WTC11 (cell line): ENCODE results near the gene TMF1. TPM values are rescaled to one million over a fixed set of nuclear protein-coding genes. Genes with fewer than 3 reads are reported as not detected.

ENCODE experiments used
- CBFB ChIP-seq: sonication (generic); formaldehyde crosslinking; IDR thresholded peaks from 2 replicates; pipeline ENCODE4 v1.8.1; 2022; ENCODE audit warnings: mild to moderate bottlenecking, low read depth, missing genetic modification reagents
- CREM ChIP-seq: sonication (generic); formaldehyde crosslinking; IDR thresholded peaks from 2 replicates; pipeline ENCODE4 v1.8.1; 2022; ENCODE audit warnings: mild to moderate bottlenecking, missing genetic modification reagents, moderate library complexity
- GABPB1 ChIP-seq: sonication (generic); formaldehyde crosslinking; IDR thresholded peaks from 2 replicates; pipeline ENCODE4 v1.8.1; 2023; ENCODE audit warnings: mild to moderate bottlenecking, missing genetic modification reagents
- HMGXB4 ChIP-seq: sonication (generic); formaldehyde crosslinking; IDR thresholded peaks from 2 replicates; pipeline ENCODE4 v1.8.1; 2023; ENCODE audit warnings: mild to moderate bottlenecking, moderate library complexity, missing genetic modification reagents
- IRF1 ChIP-seq: sonication (generic); formaldehyde crosslinking; IDR thresholded peaks from 2 replicates; pipeline ENCODE4 v1.8.0; 2023; ENCODE audit warnings: missing genetic modification reagents
- IRF2 ChIP-seq: sonication (generic); formaldehyde crosslinking; IDR thresholded peaks from 2 replicates; pipeline ENCODE4 v1.8.0; 2022; ENCODE audit warnings: low read depth, missing genetic modification reagents, borderline replicate concordance
- NFE2L1 ChIP-seq: sonication (generic); formaldehyde crosslinking; IDR thresholded peaks from 2 replicates; pipeline ENCODE4 v1.8.1; 2023; ENCODE audit warnings: missing genetic modification reagents
- NR1H2 ChIP-seq: sonication (generic); formaldehyde crosslinking; IDR thresholded peaks from 2 replicates; pipeline ENCODE4 v1.9.0; 2021; ENCODE audit warnings: mild to moderate bottlenecking, moderate library complexity, missing genetic modification reagents
- PRDM15 ChIP-seq: sonication (generic); formaldehyde crosslinking; IDR thresholded peaks from 2 replicates; pipeline ENCODE4 v1.8.0; 2022; ENCODE audit warnings: missing genetic modification reagents
- RELA ChIP-seq: sonication (generic); formaldehyde crosslinking; IDR thresholded peaks from 2 replicates; pipeline ENCODE4 v1.8.1; 2022; ENCODE audit warnings: missing genetic modification reagents, mild to moderate bottlenecking, borderline replicate concordance
- SMAD3 ChIP-seq: sonication (generic); formaldehyde crosslinking; IDR thresholded peaks from 2 replicates; pipeline ENCODE4 v1.8.0; 2022; ENCODE audit warnings: missing genetic modification reagents, mild to moderate bottlenecking, borderline replicate concordance
- SP1 ChIP-seq: sonication (generic); formaldehyde crosslinking; conservative IDR thresholded peaks from 2 replicates; pipeline ENCODE4 v1.8.1; 2022; ENCODE audit warnings: missing genetic modification reagents
- TCF7 ChIP-seq: sonication (generic); formaldehyde crosslinking; IDR thresholded peaks from 2 replicates; pipeline ENCODE4 v1.8.0; 2022; ENCODE audit warnings: mild to moderate bottlenecking, low read depth, missing genetic modification reagents, moderate library complexity
- TEAD4 ChIP-seq: sonication (generic); formaldehyde crosslinking; IDR thresholded peaks from 2 replicates; pipeline ENCODE4 v1.8.0; 2022; ENCODE audit warnings: mild to moderate bottlenecking, missing genetic modification reagents
- ZNF219 ChIP-seq: sonication (generic); formaldehyde crosslinking; IDR thresholded peaks from 2 replicates; pipeline ENCODE4 v1.8.0; 2023; ENCODE audit warnings: missing genetic modification reagents, mild to moderate bottlenecking, borderline replicate concordance
- ZNF232 ChIP-seq: sonication (generic); formaldehyde crosslinking; IDR thresholded peaks from 2 replicates; pipeline ENCODE4 v1.8.0; 2022; ENCODE audit warnings: mild to moderate bottlenecking, missing genetic modification reagents
- ZNF317 ChIP-seq: sonication (generic); formaldehyde crosslinking; IDR thresholded peaks from 2 replicates; pipeline ENCODE4 v1.8.1; 2023; ENCODE audit warnings: low read depth, mild to moderate bottlenecking, moderate library complexity, missing genetic modification reagents, borderline replicate concordance
- ZNF425 ChIP-seq: fragments of 250-450 bp; sonication (Bioruptor Pico); conservative IDR thresholded peaks from 2 replicates; pipeline ENCODE4 v1.9.0; 2021; ENCODE audit warnings: mild to moderate bottlenecking
- total RNA-seq: library from RNA; stranded (reverse); gene quantifications from 3 replicates; pipeline ENCODE4 v1.2.3, GENCODE V29; 2021
- TF ChIP-seq, protein P1 (sequence below): fragments of 250-450 bp; sonication (Bioruptor Pico); IDR thresholded peaks from 2 replicates; pipeline ENCODE4 v1.9.0; 2021; ENCODE audit warnings: mild to moderate bottlenecking
- TF ChIP-seq, protein P2 (sequence below): sonication (generic); formaldehyde crosslinking; conservative IDR thresholded peaks from 2 replicates; pipeline ENCODE4 v1.8.1; 2023; ENCODE audit warnings: mild to moderate bottlenecking, low read depth, missing genetic modification reagents, moderate library complexity
- TF ChIP-seq, protein P3 (sequence below): sonication (generic); formaldehyde crosslinking; IDR thresholded peaks from 2 replicates; pipeline ENCODE4 v1.8.1; 2023; ENCODE audit warnings: mild to moderate bottlenecking, missing genetic modification reagents
- TF ChIP-seq, protein P4 (sequence below): fragments of 250-450 bp; sonication (Bioruptor Pico); IDR thresholded peaks from 2 replicates; pipeline ENCODE4 v1.9.0; 2021; ENCODE audit warnings: mild to moderate bottlenecking

Gene TMF1
- total RNA-seq, 1 experiment from 2014 or later: 23.9 TPM

- TF ChIP-seq, protein P1, sequence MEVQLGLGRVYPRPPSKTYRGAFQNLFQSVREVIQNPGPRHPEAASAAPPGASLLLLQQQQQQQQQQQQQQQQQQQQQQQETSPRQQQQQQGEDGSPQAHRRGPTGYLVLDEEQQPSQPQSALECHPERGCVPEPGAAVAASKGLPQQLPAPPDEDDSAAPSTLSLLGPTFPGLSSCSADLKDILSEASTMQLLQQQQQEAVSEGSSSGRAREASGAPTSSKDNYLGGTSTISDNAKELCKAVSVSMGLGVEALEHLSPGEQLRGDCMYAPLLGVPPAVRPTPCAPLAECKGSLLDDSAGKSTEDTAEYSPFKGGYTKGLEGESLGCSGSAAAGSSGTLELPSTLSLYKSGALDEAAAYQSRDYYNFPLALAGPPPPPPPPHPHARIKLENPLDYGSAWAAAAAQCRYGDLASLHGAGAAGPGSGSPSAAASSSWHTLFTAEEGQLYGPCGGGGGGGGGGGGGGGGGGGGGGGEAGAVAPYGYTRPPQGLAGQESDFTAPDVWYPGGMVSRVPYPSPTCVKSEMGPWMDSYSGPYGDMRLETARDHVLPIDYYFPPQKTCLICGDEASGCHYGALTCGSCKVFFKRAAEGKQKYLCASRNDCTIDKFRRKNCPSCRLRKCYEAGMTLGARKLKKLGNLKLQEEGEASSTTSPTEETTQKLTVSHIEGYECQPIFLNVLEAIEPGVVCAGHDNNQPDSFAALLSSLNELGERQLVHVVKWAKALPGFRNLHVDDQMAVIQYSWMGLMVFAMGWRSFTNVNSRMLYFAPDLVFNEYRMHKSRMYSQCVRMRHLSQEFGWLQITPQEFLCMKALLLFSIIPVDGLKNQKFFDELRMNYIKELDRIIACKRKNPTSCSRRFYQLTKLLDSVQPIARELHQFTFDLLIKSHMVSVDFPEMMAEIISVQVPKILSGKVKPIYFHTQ: no peak
- TF ChIP-seq ZNF219 (CRISPR knock-in tag) (no peak), GABPB1 (CRISPR knock-in tag) (0 out of 2 replicates have a peak, but pooled peaks have one; percentile 6), ZNF425 (CRISPR knock-in tag) (no peak), CREM (CRISPR knock-in tag) (no peak), PRDM15 (CRISPR knock-in tag) (no peak), CBFB (CRISPR knock-in tag) (no peak), SMAD3 (no peak), TEAD4 (CRISPR knock-in tag) (no peak), ZNF232 (0 out of 2 replicates have a peak, but pooled peaks have one; percentile 38), TCF7 (CRISPR knock-in tag) (no peak), HMGXB4 (no peak), SP1 (CRISPR knock-in tag) (0 out of 2 replicates have a peak, but pooled peaks have one; percentile 39), NFE2L1 (CRISPR knock-in tag) (0 out of 2 replicates have a peak, but pooled peaks have one; percentile 25), NR1H2 (CRISPR knock-in tag) (no peak), IRF2 (no peak), IRF1 (CRISPR knock-in tag) (no peak), RELA (CRISPR knock-in tag) (no peak), ZNF317 (no peak)
- TF ChIP-seq, protein P2, sequence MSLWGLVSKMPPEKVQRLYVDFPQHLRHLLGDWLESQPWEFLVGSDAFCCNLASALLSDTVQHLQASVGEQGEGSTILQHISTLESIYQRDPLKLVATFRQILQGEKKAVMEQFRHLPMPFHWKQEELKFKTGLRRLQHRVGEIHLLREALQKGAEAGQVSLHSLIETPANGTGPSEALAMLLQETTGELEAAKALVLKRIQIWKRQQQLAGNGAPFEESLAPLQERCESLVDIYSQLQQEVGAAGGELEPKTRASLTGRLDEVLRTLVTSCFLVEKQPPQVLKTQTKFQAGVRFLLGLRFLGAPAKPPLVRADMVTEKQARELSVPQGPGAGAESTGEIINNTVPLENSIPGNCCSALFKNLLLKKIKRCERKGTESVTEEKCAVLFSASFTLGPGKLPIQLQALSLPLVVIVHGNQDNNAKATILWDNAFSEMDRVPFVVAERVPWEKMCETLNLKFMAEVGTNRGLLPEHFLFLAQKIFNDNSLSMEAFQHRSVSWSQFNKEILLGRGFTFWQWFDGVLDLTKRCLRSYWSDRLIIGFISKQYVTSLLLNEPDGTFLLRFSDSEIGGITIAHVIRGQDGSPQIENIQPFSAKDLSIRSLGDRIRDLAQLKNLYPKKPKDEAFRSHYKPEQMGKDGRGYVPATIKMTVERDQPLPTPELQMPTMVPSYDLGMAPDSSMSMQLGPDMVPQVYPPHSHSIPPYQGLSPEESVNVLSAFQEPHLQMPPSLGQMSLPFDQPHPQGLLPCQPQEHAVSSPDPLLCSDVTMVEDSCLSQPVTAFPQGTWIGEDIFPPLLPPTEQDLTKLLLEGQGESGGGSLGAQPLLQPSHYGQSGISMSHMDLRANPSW (CRISPR knock-in tag): no peak
- TF ChIP-seq, protein P3, sequence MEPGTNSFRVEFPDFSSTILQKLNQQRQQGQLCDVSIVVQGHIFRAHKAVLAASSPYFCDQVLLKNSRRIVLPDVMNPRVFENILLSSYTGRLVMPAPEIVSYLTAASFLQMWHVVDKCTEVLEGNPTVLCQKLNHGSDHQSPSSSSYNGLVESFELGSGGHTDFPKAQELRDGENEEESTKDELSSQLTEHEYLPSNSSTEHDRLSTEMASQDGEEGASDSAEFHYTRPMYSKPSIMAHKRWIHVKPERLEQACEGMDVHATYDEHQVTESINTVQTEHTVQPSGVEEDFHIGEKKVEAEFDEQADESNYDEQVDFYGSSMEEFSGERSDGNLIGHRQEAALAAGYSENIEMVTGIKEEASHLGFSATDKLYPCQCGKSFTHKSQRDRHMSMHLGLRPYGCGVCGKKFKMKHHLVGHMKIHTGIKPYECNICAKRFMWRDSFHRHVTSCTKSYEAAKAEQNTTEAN (CRISPR knock-in tag): no peak
- TF ChIP-seq, protein P4, sequence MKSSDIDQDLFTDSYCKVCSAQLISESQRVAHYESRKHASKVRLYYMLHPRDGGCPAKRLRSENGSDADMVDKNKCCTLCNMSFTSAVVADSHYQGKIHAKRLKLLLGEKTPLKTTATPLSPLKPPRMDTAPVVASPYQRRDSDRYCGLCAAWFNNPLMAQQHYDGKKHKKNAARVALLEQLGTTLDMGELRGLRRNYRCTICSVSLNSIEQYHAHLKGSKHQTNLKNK: no peak
These were observed 32.4 kb upstream of the TMF1 start, which contains the start of gene ARL6IP5 (continued) for GRCh38 chr3:69084326-69085167.
